Muscle layer of duodenum (tissue), 2 donors: ENCODE data around the gene VPS13A.

Source experiments
- H3K27ac ChIP-seq: one replicate; pipeline ENCODE4 v1.7.0; 2013; ENCODE audit warnings: mild to moderate bottlenecking, low read length
- H3K27me3 ChIP-seq: one replicate; pipeline ENCODE4 v1.7.0; 2013; ENCODE audit warnings: low read depth, mild to moderate bottlenecking, control low read depth, low read length
- H3K36me3 ChIP-seq, 2 donors: one replicate each; pipeline ENCODE4 v1.7.0; 2013; ENCODE audit warnings: low read length in 2 of 2, control low read depth in 1 of 2, mild to moderate bottlenecking in 1 of 2; ENCODE audit not compliant: insufficient read depth in 2 of 2, control insufficient read depth in 1 of 2
- H3K4me1 ChIP-seq, 2 donors: one replicate each; pipeline ENCODE4 v1.7.0; 2013; ENCODE audit warnings: low read length in 2 of 2, mild to moderate bottlenecking in 2 of 2, control low read depth in 1 of 2, moderate library complexity in 1 of 2; ENCODE audit not compliant: insufficient read depth in 2 of 2, control insufficient read depth in 1 of 2
- H3K4me3 ChIP-seq, 2 donors: one replicate each; pipeline ENCODE4 v1.7.0; 2013; ENCODE audit warnings: low read length in 2 of 2, low read depth in 1 of 2, mild to moderate bottlenecking in 1 of 2
- H3K9me3 ChIP-seq, 2 donors: one replicate each; pipeline ENCODE4 v1.7.0; 2013; ENCODE audit warnings: low read length in 2 of 2, control low read depth in 1 of 2, mild to moderate bottlenecking in 1 of 2; ENCODE audit not compliant: control insufficient read depth in 1 of 2
- donor health status: healthy.

Gene VPS13A

GRCh38 chr9:77305622-77306400, 128.5 kb downstream of the VPS13A start:
- H3K27me3 ChIP-seq = no peaks in the 10 kb centered on the region
- H3K36me3 ChIP-seq = peaks cover 0 to 5% of the 10 kb centered on the region in 2 donors
- H3K27ac ChIP-seq = no peak overlapping the region

GRCh38 chr9:77307166-77307565, 129.8 kb downstream of the VPS13A start:
- Histone ChIP-seq H3K27ac (no peak overlapping the region), H3K27me3 (no peaks in the 10 kb centered on the region), H3K4me3 (no peak overlapping the region), H3K36me3 (peaks cover 0 to 9% of the 10 kb centered on the region in 2 donors), H3K4me1 (no peaks in the 10 kb centered on the region), H3K9me3 (no peaks in the 10 kb centered on the region)

More at GRCh38 chr9:77305622-77306400, 128.5 kb downstream of the VPS13A start:
- Histone ChIP-seq H3K4me1 (no peaks in the 10 kb centered on the region), H3K4me3 (no peak overlapping the region), H3K9me3 (no peaks in the 10 kb centered on the region)

DNA sequence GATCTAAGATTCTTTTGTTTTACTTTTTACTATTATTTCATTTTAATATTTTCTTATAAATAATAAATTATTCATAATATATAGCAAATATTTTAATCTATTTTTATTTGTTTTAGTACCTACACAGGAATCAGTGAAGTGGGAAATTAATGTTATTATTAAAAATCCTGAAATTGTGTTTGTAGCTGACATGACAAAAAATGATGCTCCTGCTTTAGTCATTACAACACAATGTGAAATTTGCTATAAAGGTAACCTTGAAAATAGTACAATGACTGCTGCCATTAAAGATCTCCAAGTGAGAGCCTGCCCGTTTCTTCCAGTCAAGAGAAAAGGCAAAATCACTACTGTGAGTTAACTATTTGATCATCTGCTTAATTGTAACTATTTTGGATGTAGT, 138.7 kb downstream of the VPS13A start:
- Histone ChIP-seq H3K4me3 (no peak overlapping the region), H3K4me1 (no peaks in the 10 kb centered on the region), H3K36me3 (peaks cover 5 to 18% of the 10 kb centered on the region in 2 donors), H3K27ac (no peak overlapping the region), H3K27me3 (no peaks in the 10 kb centered on the region), H3K9me3 (no peaks in the 10 kb centered on the region)

- H3K36me3 ChIP-seq = peaks cover 0 to 30% of the 10 kb centered on the region in 2 donors
These were observed 147.7 kb downstream of the VPS13A start for GRCh38 chr9:77325058-77325457.

GRCh38 chr9:77328102-77328501, 150.8 kb downstream of the VPS13A start:
- no peaks in the 10 kb centered on the region for H3K4me1 ChIP-seq
- peaks cover 0 to 17% of the 10 kb centered on the region in 2 donors for H3K36me3 ChIP-seq

More at GRCh38 chr9:77325058-77325457, 147.7 kb downstream of the VPS13A start:
- Histone ChIP-seq H3K9me3 (no peaks in the 10 kb centered on the region), H3K27me3 (no peaks in the 10 kb centered on the region), H3K4me3 (no peak overlapping the region), H3K4me1 (no peaks in the 10 kb centered on the region), H3K27ac (no peak overlapping the region)

GRCh38 chr9:77370064-77370463, 192.7 kb downstream of the VPS13A start:
- H3K27me3 ChIP-seq = no peaks in the 10 kb centered on the region
- H3K4me1 ChIP-seq = no peaks in the 10 kb centered on the region
- no peaks in the 10 kb centered on the region for H3K9me3 ChIP-seq
- H3K36me3 ChIP-seq = peaks cover 9 to 30% of the 10 kb centered on the region in 2 donors
- no peak overlapping the region for H3K4me3 ChIP-seq
- H3K27ac ChIP-seq = no peak overlapping the region

More at GRCh38 chr9:77328102-77328501, 150.8 kb downstream of the VPS13A start:
- Histone ChIP-seq H3K4me3 (no peak overlapping the region), H3K27ac (no peak overlapping the region), H3K27me3 (no peaks in the 10 kb centered on the region), H3K9me3 (no peaks in the 10 kb centered on the region)

GRCh38 chr9:77374266-77374665, 196.9 kb downstream of the VPS13A start:
- no peak overlapping the region for H3K27ac ChIP-seq
- no peaks in the 10 kb centered on the region for H3K9me3 ChIP-seq
- peaks cover 7 to 19% of the 10 kb centered on the region in 2 donors for H3K36me3 ChIP-seq
- no peak overlapping the region for H3K4me3 ChIP-seq
- H3K27me3 ChIP-seq = no peaks in the 10 kb centered on the region
- no peaks in the 10 kb centered on the region for H3K4me1 ChIP-seq

- Histone ChIP-seq H3K27me3 (no peaks in the 10 kb centered on the region), H3K27ac (no peak overlapping the region), H3K9me3 (no peaks in the 10 kb centered on the region), H3K4me1 (no peaks in the 10 kb centered on the region), H3K4me3 (no peak overlapping the region), H3K36me3 (peaks cover 3 to 4% of the 10 kb centered on the region in 2 donors)
These were observed 198.7 kb downstream of the VPS13A start for GRCh38 chr9:77375956-77376532.

DNA sequence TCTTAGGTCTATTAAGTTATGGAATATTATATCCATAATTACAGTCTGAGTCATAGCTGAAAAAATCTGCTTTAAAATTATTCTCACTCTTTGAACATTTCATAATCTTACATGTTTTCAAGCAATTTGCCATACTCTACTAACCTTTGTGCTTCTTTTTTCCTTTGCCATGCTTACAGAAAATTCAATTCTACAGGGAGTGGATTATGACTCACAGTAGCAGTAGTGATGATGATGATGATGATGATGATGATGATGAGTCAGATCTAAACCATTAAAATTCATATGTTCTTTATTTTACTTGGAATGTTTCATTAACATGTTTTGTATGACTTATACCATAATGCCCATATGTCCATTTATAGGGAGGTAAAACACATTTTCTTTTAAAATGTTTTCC, 207.1 kb downstream of the VPS13A start:
- Histone ChIP-seq H3K9me3 (no peaks in the 10 kb centered on the region), H3K4me3 (no peak overlapping the region), H3K27me3 (no peaks in the 10 kb centered on the region), H3K4me1 (no peaks in the 10 kb centered on the region), H3K36me3 (peaks cover 4 to 11% of the 10 kb centered on the region in 2 donors), H3K27ac (no peak overlapping the region)

DNA sequence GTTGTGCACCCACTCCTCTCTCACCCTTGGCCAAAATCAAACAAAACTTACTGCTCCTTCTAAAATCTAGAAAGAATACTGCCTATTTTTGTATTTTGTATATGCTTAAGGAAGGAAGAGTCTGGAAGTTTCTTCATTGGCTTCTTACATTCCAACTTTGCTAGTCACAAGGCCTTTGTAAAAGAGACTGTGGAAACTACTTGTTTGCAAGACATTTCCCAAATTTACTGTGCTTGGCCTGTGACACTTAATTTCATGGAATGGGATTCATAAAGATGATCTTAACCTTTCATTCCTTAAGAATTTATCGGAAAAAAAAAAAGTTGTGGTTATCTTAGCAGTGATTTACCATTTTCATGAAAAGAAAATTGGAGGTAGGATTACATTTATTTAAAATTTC, 208.9 kb downstream of the VPS13A start:
- Histone ChIP-seq H3K9me3 (no peaks in the 10 kb centered on the region), H3K27me3 (no peaks in the 10 kb centered on the region), H3K27ac (no peak overlapping the region), H3K4me3 (no peak overlapping the region), H3K4me1 (no peaks in the 10 kb centered on the region), H3K36me3 (peaks cover 4 to 11% of the 10 kb centered on the region in 2 donors)

DNA sequence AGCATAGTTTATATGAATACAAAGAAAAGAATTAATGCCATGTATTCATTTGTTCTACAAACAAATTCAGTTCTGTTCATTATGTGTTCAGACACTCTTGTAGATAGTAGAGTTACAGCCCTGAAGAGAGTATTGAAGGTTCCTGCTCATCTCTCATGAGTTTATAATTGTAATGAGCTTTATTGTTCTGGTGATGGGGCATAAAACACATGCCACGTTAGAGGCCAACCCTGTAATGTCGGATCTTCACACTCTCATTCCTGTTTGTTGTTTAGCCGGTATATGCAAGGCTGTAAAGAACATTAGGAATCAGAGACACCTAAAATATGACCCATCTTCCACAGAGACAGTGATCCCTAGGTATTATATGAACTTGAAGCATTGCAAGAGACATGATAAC, 214.5 kb downstream of the VPS13A start:
- H3K27ac ChIP-seq = no peak overlapping the region
- H3K4me1 ChIP-seq = no peaks in the 10 kb centered on the region
- H3K4me3 ChIP-seq = no peak overlapping the region
- no peaks in the 10 kb centered on the region for H3K27me3 ChIP-seq
- no peaks in the 10 kb centered on the region for H3K36me3 ChIP-seq
- no peaks in the 10 kb centered on the region for H3K9me3 ChIP-seq
